ENCODE results near the gene SPTLC1. TPM values are rescaled to one million over a fixed set of nuclear protein-coding genes. Genes with fewer than 3 reads are reported as not detected.

The SPTLC1 gene
- total RNA-seq, 2 donors from 2014 or later: 45.6 to 66.9 TPM

Other genes starting within 250 kb of the SPTLC1 start
- gene ROR2, start 165.2 kb downstream of the SPTLC1 start, total RNA-seq: under 1 TPM in 1 of 2 donors, not detected in 1; 0.08 TPM
- gene IARS1, start 178.3 kb upstream of the SPTLC1 start, total RNA-seq: 100 to 1,000 TPM; 130 to 206 TPM
- 10 to 100 TPM; 62.3 to 62.7 TPM for gene NOL8, start 209.9 kb upstream of the SPTLC1 start, total RNA-seq
- 10 to 100 TPM; 19.3 to 31.5 TPM for gene CENPP, start 210.5 kb upstream of the SPTLC1 start, total RNA-seq

Measured in activated T-helper 17 cell treated with anti-CD3 and anti-CD28 coated beads, Interleukin-2, amount 50 U/mL, for 72 hours (primary cell).